B cell (primary cell): ENCODE data around the gene SLIT3. TPM values are rescaled to one million over a fixed set of nuclear protein-coding genes. Genes with fewer than 3 reads are reported as not detected.

Source experiments
- ATAC-seq: fragments of 200-7000 bp; cut with Tn5 transposase; one replicate; pipeline ENCODE4 v1.10.0; 2021; ENCODE audit warnings: low read depth, mild to moderate bottlenecking, moderate number of reproducible peaks, moderate library complexity
- CTCF ChIA-PET: fragments of 350-600 bp; sonication (Branson Sonifier 250); formaldehyde crosslinking; loops from one replicate; lab custom pipeline; 2021; ENCODE audit warnings: antibody characterized with exemption, inconsistent platforms; lab: Charles Lee
- POLR2A ChIA-PET: fragments of 350-600 bp; sonication (Branson Sonifier 250); formaldehyde crosslinking; loops from one replicate; lab custom pipeline; 2021; ENCODE audit warnings: antibody characterized with exemption; lab: Charles Lee
- DNase-seq: peaks from one replicate; pipeline ENCODE4 v3.0.0; 2013
- H2AFZ ChIP-seq: 2 replicates; pipeline ENCODE4 v1.6.1; 2012; ENCODE audit warnings: mild to moderate bottlenecking, low read depth, low read length; ENCODE audit not compliant: insufficient read depth, poor library complexity, severe bottlenecking
- H3K27ac ChIP-seq, 2 donors: 1 replicate in 1 of 2; 2 replicates in 1 of 2; pipeline ENCODE4 v1.5.1; 2012 to 2013; ENCODE audit warnings: low read length in 2 of 2, mild to moderate bottlenecking in 2 of 2, moderate library complexity in 1 of 2
- H3K27me3 ChIP-seq, 4 experiments: fragments of 200-600 bp in 1 of 4; sonication (generic) in 1 of 4; replicated peaks in 1 of 4; 1 replicate in 2 of 4; 2 replicates in 2 of 4; pipeline versions ENCODE4 v1.6.1 to v1.7.0; 2013 to 2016; ENCODE audit warnings: low read length in 3 of 4, mild to moderate bottlenecking in 2 of 4, mixed read lengths in 1 of 4, moderate library complexity in 1 of 4; ENCODE audit not compliant: insufficient read depth in 4 of 4, control insufficient read depth in 3 of 4; ENCODE audit errors: control extremely low read depth in 1 of 4
- H3K36me3 ChIP-seq, 2 experiments: replicated peaks in 1 of 2; 1 replicate in 1 of 2; 2 replicates in 1 of 2; pipeline versions ENCODE4 v1.6.1 to v1.7.1; 2013; ENCODE audit warnings: low read length in 1 of 2; ENCODE audit not compliant: insufficient read depth in 2 of 2, control insufficient read depth in 1 of 2; ENCODE audit errors: control extremely low read depth in 1 of 2, extremely low read depth in 1 of 2
- H3K4me1 ChIP-seq, 2 donors: fragments of 200-600 bp in 1 of 2; sonication (generic) in 1 of 2; 1 replicate in 1 of 2; 2 replicates in 1 of 2; pipeline versions ENCODE4 v1.5.1 to v1.6.1; 2013 to 2017; ENCODE audit warnings: low read length in 2 of 2; ENCODE audit not compliant: control insufficient read depth in 2 of 2, insufficient read depth in 2 of 2
- H3K4me2 ChIP-seq: replicated peaks from 2 replicates; pipeline ENCODE3; 2012; ENCODE audit warnings: mild to moderate bottlenecking, low read depth, low read length; ENCODE audit not compliant: poor library complexity, severe bottlenecking
- H3K4me3 ChIP-seq, 5 experiments: fragments of 200-600 bp in 1 of 5; sonication (generic) in 1 of 5; 1 replicate in 3 of 5; 2 replicates in 2 of 5; pipeline versions ENCODE4 v1.5.1 to v1.7.0; 2011 to 2016; ENCODE audit warnings: low read length in 4 of 5, mild to moderate bottlenecking in 4 of 5, low read depth in 2 of 5, control low read depth in 1 of 5, moderate library complexity in 1 of 5; ENCODE audit not compliant: insufficient read depth in 1 of 5; ENCODE audit errors: control extremely low read depth in 1 of 5, extremely low read depth in 1 of 5
- H3K79me2 ChIP-seq: fragments of 200-600 bp; sonication (generic); one replicate; pipeline ENCODE4 v1.6.0; 2016; ENCODE audit warnings: low read length; ENCODE audit not compliant: control insufficient read depth, insufficient read depth
- H3K9ac ChIP-seq: fragments of 200-600 bp; sonication (generic); 2 replicates; pipeline ENCODE4 v1.6.1; 2017; ENCODE audit warnings: mild to moderate bottlenecking, low read length, moderate library complexity
- H3K9me3 ChIP-seq, 3 donors: one replicate each; pipeline versions ENCODE4 v1.6.1 to v1.7.1; 2013; ENCODE audit warnings: low read length in 2 of 3; ENCODE audit not compliant: control insufficient read depth in 2 of 3, insufficient read depth in 1 of 3; ENCODE audit errors: control extremely low read depth in 1 of 3
- H4K20me1 ChIP-seq: 2 replicates; pipeline ENCODE4 v1.6.0; 2012; ENCODE audit warnings: mild to moderate bottlenecking, low read length; ENCODE audit not compliant: insufficient read depth, control insufficient read depth, poor library complexity, severe bottlenecking
- H3K27ac Mint-ChIP-seq: one replicate; pipeline ENCODE4 v1.8.0; 2021; ENCODE audit warnings: mixed read lengths
- H3K27me3 Mint-ChIP-seq: one replicate; pipeline ENCODE4 v1.8.0; 2021; ENCODE audit warnings: mixed read lengths
- H3K4me1 Mint-ChIP-seq: one replicate; pipeline ENCODE4 v1.8.0; 2021; ENCODE audit warnings: mixed read lengths
- H3K4me3 Mint-ChIP-seq: one replicate; pipeline ENCODE4 v1.8.0; 2021; ENCODE audit warnings: mixed read lengths
- H3K9me3 Mint-ChIP-seq: one replicate; pipeline ENCODE4 v1.8.0; 2022; ENCODE audit warnings: mixed read lengths; ENCODE audit not compliant: insufficient read depth
- EZH2 ChIP-seq: IDR thresholded peaks from 2 replicates; pipeline ENCODE4 v1.6.1; 2012; ENCODE audit warnings: borderline replicate concordance, low read depth, mild to moderate bottlenecking, moderate library complexity, low read length; ENCODE audit not compliant: insufficient read depth, poor library complexity, severe bottlenecking
- WGBS: methylation state at CpG from one replicate; pipeline ENCODE4 v1.1.5; 2013; ENCODE audit warnings: missing lambda C conversion rate; ENCODE audit not compliant: insufficient coverage; 5-methylcytosine and 5-hydroxymethylcytosine counted together
- intact Hi-C: fragments of 100-400 bp; cut with micrococcal nuclease; formaldehyde crosslinking; loops from one replicate; pipeline ENCODE4 v1.10.0; 2022
- polyA plus RNA-seq: library from polyadenylated mRNA; depleted of rRNA; stranded (reverse); fragments of >200 nt; gene quantifications from 2 replicates; pipeline ENCODE4 v1.2.3, GENCODE V29; 2012
- total RNA-seq, 2 donors: library from RNA; stranded (reverse); fragments of 120-200 nt in 1 of 2; gene quantifications; 1 replicate in 1 of 2; 2 replicates in 1 of 2; pipeline versions ENCODE4 v1.2.3 to v1.2.4, GENCODE V29; 2013 to 2022
- TF ChIP-seq, protein P1 (sequence below): fragments of 200-600 bp; IDR thresholded peaks from one replicate; pipeline ENCODE4 v1.8.0; 2022; ENCODE audit warnings: antibody characterized with exemption, mild to moderate bottlenecking

SLIT3 gene
- total and polyA plus RNA-seq, 2 donors (not counting 1 experiment from before 2014, with no cell fraction given), result not detected

DNA sequence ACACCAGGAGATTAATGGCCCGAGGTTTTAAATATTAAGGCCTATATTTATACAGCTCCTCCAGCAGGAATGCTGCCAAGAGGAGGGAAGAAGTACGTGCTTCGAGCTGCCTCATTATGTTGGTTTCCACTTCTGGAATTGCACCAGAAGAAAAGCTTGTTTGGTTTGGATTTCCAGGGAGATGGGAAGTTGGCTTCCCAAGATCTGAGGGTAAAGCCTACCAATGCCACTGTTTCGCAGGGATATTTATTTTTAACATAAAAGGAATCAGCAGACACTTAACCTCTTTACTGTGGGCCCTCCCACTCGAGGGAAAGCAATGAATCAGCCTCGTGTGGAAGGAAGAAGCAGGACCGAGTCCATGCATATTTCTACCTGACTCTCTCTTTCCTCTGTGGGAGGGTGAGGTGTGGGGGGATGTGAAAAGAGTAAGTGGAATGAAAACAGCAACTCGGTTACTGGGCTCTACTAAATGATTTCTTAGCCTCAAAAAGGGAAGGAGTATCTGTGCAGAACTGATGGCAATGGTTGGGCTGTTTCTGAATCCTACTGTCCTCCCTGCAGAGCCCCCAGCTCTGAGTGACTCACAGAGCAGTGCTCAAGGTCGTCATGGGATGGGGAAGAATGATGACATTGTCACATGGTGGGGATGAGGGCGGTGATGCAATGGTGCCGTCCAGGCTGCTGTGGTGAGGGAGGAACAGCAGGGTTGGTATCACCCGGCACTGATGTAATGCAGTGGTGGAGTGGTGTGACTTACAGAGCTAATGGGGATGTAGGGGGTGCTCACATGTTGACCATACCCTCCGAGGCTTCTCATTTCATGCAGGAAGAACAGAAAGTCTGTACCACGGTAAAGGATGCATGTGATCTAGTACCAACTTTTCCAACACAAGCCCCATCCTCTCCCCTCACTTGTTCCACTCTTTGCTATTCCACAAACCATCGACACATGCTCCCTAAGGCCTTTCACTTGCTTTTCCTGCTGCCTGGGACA, 506.8 kb downstream of the SLIT3 start:
- TF ChIP-seq EZH2, result no peak
- TF ChIP-seq, protein P1, sequence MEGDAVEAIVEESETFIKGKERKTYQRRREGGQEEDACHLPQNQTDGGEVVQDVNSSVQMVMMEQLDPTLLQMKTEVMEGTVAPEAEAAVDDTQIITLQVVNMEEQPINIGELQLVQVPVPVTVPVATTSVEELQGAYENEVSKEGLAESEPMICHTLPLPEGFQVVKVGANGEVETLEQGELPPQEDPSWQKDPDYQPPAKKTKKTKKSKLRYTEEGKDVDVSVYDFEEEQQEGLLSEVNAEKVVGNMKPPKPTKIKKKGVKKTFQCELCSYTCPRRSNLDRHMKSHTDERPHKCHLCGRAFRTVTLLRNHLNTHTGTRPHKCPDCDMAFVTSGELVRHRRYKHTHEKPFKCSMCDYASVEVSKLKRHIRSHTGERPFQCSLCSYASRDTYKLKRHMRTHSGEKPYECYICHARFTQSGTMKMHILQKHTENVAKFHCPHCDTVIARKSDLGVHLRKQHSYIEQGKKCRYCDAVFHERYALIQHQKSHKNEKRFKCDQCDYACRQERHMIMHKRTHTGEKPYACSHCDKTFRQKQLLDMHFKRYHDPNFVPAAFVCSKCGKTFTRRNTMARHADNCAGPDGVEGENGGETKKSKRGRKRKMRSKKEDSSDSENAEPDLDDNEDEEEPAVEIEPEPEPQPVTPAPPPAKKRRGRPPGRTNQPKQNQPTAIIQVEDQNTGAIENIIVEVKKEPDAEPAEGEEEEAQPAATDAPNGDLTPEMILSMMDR, result no peak
- ChIA-PET CTCF (interaction anchor here (1.2 kb wide), 1 partner anchor 9 kb away, joined by 3 read pairs; no protein-coding TSS in a partner anchor), POLR2A (no interaction called here)
- no peak overlapping the region for H3K9ac ChIP-seq
- no peaks in the 10 kb centered on the region for H3K4me1 Mint-ChIP-seq
- H3K79me2 ChIP-seq, result no peaks in the 10 kb centered on the region
- ATAC-seq (no peak), DNase-seq (no peak)
- H3K4me3 Mint-ChIP-seq, result no peak overlapping the region
- peaks cover 10% of the 10 kb centered on the region for H3K27me3 Mint-ChIP-seq
- H3K9me3 ChIP-seq, result no peaks in the 10 kb centered on the region
- no peak overlapping the region for H3K4me2 ChIP-seq
- H3K36me3 ChIP-seq, result no peaks in the 10 kb centered on the region
- no peaks in the 10 kb centered on the region for H4K20me1 ChIP-seq
- no peaks in the 10 kb centered on the region for H3K4me1 ChIP-seq
- no peak overlapping the region for H2AFZ ChIP-seq
- no peaks in the 10 kb centered on the region for H3K9me3 Mint-ChIP-seq
- no peak overlapping the region for H3K27ac ChIP-seq
- intact Hi-C loops, result no loop called here
- peaks cover 0 to 4% (median 0%) of the 10 kb centered on the region in 4 experiments for H3K27me3 ChIP-seq
- no peak overlapping the region for H3K27ac Mint-ChIP-seq
- no peak overlapping the region for H3K4me3 ChIP-seq
- WGBS, result 77% methylated on average over 6 of the region's 15 CpGs

DNA sequence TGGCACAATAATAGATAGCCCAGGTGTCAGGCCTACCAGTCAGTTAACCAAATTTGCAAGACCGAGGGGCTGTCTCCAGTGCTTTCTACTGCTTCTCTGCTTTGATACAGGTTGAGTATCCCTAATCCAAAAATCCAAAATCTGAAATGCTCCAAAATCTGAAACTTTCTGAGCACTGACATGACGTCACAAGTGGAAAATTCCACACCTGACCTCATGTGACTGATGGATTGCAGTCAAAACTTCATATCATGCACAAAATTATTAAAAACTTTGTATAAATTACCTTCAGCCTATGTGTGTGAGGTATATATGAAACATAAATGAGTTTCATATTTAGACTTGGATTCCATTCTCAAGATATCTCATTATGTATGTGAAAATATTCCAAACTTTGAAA, 508.3 kb downstream of the SLIT3 start:
- no peak for TF ChIP-seq EZH2
- TF ChIP-seq, protein P1, result no peak
- H3K9me3 ChIP-seq, result no peaks in the 10 kb centered on the region
- H3K9ac ChIP-seq, result no peak overlapping the region
- H3K27ac Mint-ChIP-seq, result no peak overlapping the region
- no peak for ATAC-seq
- H3K4me1 ChIP-seq, result no peaks in the 10 kb centered on the region
- no peak overlapping the region for H3K4me3 Mint-ChIP-seq
- H2AFZ ChIP-seq, result no peak overlapping the region
- peaks cover 10% of the 10 kb centered on the region for H3K27me3 Mint-ChIP-seq
- intact Hi-C loops, result no loop called here
- no peaks in the 10 kb centered on the region for H3K4me1 Mint-ChIP-seq
- peaks cover 0 to 4% (median 0%) of the 10 kb centered on the region in 4 experiments for H3K27me3 ChIP-seq
- no peak overlapping the region for H3K4me3 ChIP-seq
- no peak for DNase-seq
- 92% methylated on average over 1 of the region's 2 CpGs for WGBS
- H3K79me2 ChIP-seq, result no peaks in the 10 kb centered on the region
- no peak overlapping the region for H3K27ac ChIP-seq
- no peaks in the 10 kb centered on the region for H3K9me3 Mint-ChIP-seq
- no peaks in the 10 kb centered on the region for H3K36me3 ChIP-seq
- H3K4me2 ChIP-seq, result no peak overlapping the region
- POLR2A ChIA-PET, result no interaction called here
- CTCF ChIA-PET, result no interaction called here
- no peaks in the 10 kb centered on the region for H4K20me1 ChIP-seq
